ENCODE measurements around the gene RNU6-8.

RNU6-8 gene

DNA sequence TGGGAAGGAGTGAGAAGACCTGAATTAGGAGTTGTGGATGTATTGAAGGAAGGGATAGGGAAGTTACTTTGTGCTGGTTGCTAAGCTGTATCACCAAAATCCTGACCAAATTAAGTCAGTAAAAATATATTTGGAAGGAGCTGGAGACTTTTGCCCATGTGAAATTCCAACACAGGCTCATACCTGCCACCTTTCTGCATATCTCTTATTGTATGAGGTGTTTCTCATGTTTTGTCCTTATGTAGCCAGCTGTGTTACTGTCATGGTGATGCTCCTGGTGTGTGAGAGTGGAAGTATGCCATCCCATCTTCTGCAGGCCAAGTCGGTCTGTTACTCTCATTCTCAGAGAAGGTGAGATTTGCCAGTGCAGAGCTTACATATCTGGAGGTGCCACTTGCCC is 29.4 kb upstream of the RNU6-8 start:
- H3K4me3 ChIP-seq (IDR thresholded peaks at IDR 0.05; ENCODE audit: insufficient read depth, low read depth, low read length) = no peak overlapping the region

DNA sequence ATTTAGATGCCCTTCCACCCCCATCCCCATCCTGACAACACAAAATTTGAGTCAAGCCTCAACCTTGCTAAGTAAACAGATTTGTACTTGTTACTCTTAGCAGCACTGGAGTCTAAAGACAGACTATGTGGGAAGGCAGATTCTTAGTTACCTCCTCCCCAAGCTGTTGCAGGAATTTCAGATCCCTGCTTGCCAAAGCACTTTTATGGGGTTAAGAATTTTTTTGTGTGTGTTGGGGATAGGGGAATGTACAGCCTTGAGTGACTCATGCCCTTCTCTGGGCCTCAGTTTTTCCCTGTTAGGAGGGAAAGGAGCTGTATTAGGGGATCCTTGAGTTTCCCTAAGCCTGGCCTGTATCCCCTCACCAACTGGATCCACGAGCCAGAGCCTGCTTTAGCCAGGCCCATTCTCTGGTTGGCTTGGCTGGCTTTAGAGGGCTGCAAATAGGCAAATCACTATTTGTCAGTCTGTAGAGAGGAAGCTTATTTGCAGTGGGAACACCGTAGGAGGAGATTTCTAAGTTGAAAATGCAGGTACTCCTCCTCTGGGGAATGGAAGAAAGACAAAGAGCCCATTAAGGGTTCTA is 27.7 kb upstream of the RNU6-8 start:
- Histone ChIP-seq H3K9ac (no peak overlapping the region), H2AFZ (ENCODE audit: low read depth) (no peak overlapping the region), H3K79me2 (ENCODE audit: insufficient read depth, low read depth) (no peaks in the 10 kb centered on the region), H3K36me3 (ENCODE audit: insufficient read depth) (no peaks in the 10 kb centered on the region), H3K4me2 (no peak overlapping the region), H3K27me3 (ENCODE audit: insufficient read depth, low read depth) (no peaks in the 10 kb centered on the region), H3K27ac (no peak overlapping the region), H3K4me3 (IDR thresholded peaks at IDR 0.05; ENCODE audit: insufficient read depth, low read depth, low read length) (no peak overlapping the region), H4K20me1 (ENCODE audit: insufficient read depth) (no peaks in the 10 kb centered on the region), H3K4me1 (ENCODE audit: low read depth, poor library complexity, severe bottlenecking) (no peaks in the 10 kb centered on the region)
- TF ChIP-seq, protein P1, sequence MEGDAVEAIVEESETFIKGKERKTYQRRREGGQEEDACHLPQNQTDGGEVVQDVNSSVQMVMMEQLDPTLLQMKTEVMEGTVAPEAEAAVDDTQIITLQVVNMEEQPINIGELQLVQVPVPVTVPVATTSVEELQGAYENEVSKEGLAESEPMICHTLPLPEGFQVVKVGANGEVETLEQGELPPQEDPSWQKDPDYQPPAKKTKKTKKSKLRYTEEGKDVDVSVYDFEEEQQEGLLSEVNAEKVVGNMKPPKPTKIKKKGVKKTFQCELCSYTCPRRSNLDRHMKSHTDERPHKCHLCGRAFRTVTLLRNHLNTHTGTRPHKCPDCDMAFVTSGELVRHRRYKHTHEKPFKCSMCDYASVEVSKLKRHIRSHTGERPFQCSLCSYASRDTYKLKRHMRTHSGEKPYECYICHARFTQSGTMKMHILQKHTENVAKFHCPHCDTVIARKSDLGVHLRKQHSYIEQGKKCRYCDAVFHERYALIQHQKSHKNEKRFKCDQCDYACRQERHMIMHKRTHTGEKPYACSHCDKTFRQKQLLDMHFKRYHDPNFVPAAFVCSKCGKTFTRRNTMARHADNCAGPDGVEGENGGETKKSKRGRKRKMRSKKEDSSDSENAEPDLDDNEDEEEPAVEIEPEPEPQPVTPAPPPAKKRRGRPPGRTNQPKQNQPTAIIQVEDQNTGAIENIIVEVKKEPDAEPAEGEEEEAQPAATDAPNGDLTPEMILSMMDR (conservative IDR thresholded peaks at IDR 0.05; ENCODE audit: low read depth, low read length) = no peak

More for the DNA sequence above, 29.4 kb upstream of the RNU6-8 start:
- no peak overlapping the region for H3K27ac ChIP-seq
- H2AFZ ChIP-seq (ENCODE audit: low read depth) = no peak overlapping the region
- no peak overlapping the region for H3K4me2 ChIP-seq
- no peak overlapping the region for H3K9ac ChIP-seq
- H3K79me2 ChIP-seq (ENCODE audit: insufficient read depth, low read depth) = no peaks in the 10 kb centered on the region
- H3K36me3 ChIP-seq (ENCODE audit: insufficient read depth) = no peaks in the 10 kb centered on the region
- no peaks in the 10 kb centered on the region for H3K4me1 ChIP-seq (ENCODE audit: low read depth, poor library complexity, severe bottlenecking)
- TF ChIP-seq, protein P1 (conservative IDR thresholded peaks at IDR 0.05; ENCODE audit: low read depth, low read length) = no peak
- H4K20me1 ChIP-seq (ENCODE audit: insufficient read depth) = no peaks in the 10 kb centered on the region
- H3K27me3 ChIP-seq (ENCODE audit: insufficient read depth, low read depth) = no peaks in the 10 kb centered on the region

DNA sequence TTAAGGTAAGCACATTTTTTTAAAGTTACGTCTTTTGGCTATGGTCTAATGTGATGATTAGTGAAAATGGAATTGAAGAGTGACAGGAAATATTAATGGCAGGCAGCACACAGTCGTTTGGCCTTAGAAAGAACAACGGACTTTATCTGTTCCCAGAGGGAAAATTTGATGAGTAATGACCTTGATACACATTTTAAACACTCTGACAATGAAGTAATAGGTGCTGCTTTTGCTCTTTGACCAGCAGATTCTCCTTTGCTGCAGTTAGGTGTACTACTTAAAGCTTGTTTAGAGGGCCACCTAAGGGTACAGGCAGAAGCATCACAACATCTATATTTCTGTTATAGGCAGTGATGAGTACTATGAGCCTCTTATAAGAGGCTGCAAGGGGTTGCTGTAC is 27.1 kb upstream of the RNU6-8 start:
- H3K4me2 ChIP-seq = no peak overlapping the region
- H3K27ac ChIP-seq = no peak overlapping the region

DNA sequence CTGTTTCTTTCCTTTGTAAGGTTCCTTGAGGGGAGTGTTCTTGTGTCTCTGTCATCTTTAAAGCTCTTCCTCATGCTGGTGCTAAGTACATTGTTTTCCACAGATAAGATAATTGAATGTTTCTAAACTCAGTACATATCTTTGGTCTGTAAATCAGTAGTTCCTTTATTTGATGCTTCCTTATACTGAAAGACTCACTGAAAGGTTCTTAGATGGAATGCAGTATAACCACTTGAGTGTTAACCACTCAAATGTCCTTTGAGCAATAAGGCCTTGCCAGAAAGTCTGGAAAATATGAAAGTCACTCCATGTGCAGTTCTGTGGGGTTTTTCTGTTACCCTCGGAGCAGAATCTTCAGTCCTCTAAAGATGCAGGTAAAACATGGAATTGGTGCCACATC is 23.0 kb upstream of the RNU6-8 start:
- H3K9ac ChIP-seq = no peak overlapping the region
- TF ChIP-seq, protein P1 (conservative IDR thresholded peaks at IDR 0.05; ENCODE audit: low read depth, low read length) = no peak
- no peaks in the 10 kb centered on the region for H3K36me3 ChIP-seq (ENCODE audit: insufficient read depth)
- H3K4me3 ChIP-seq (IDR thresholded peaks at IDR 0.05; ENCODE audit: insufficient read depth, low read depth, low read length) = no peak overlapping the region
- H2AFZ ChIP-seq (ENCODE audit: low read depth) = no peak overlapping the region
- H3K27me3 ChIP-seq (ENCODE audit: insufficient read depth, low read depth) = no peaks in the 10 kb centered on the region
- no peak overlapping the region for H3K4me2 ChIP-seq
- H3K4me1 ChIP-seq (ENCODE audit: low read depth, poor library complexity, severe bottlenecking) = no peaks in the 10 kb centered on the region
- H3K79me2 ChIP-seq (ENCODE audit: insufficient read depth, low read depth) = no peaks in the 10 kb centered on the region
- no peaks in the 10 kb centered on the region for H4K20me1 ChIP-seq (ENCODE audit: insufficient read depth)
- no peak overlapping the region for H3K27ac ChIP-seq

More for the DNA sequence above, 27.1 kb upstream of the RNU6-8 start:
- Histone ChIP-seq H3K27me3 (ENCODE audit: insufficient read depth, low read depth) (no peaks in the 10 kb centered on the region), H2AFZ (ENCODE audit: low read depth) (no peak overlapping the region), H3K79me2 (ENCODE audit: insufficient read depth, low read depth) (no peaks in the 10 kb centered on the region), H4K20me1 (ENCODE audit: insufficient read depth) (no peaks in the 10 kb centered on the region), H3K4me1 (ENCODE audit: low read depth, poor library complexity, severe bottlenecking) (no peaks in the 10 kb centered on the region), H3K36me3 (ENCODE audit: insufficient read depth) (no peaks in the 10 kb centered on the region), H3K4me3 (IDR thresholded peaks at IDR 0.05; ENCODE audit: insufficient read depth, low read depth, low read length) (no peak overlapping the region), H3K9ac (no peak overlapping the region)
- TF ChIP-seq, protein P1 (conservative IDR thresholded peaks at IDR 0.05; ENCODE audit: low read depth, low read length) = no peak
